Smooth muscle cell (in vitro differentiated cells): ENCODE measurements around the gene WIZ. TPM values are rescaled to one million over a fixed set of nuclear protein-coding genes. Genes with fewer than 3 reads are reported as not detected.

Experiments used
- DNase-seq: peaks from one replicate; lab custom pipeline; 2025; ENCODE audit not compliant: unreplicated experiment; lab: John Stamatoyannopoulos, UW
- H2AFZ ChIP-seq: fragments of 200-600 bp; sonication (generic); 2 replicates; pipeline ENCODE4 v1.6.0; 2016; ENCODE audit warnings: antibody characterized with exemption, low read depth, mild to moderate bottlenecking
- H3F3A ChIP-seq: fragments of 200-600 bp; sonication (generic); 2 replicates; pipeline ENCODE4 v1.6.0; 2017; ENCODE audit warnings: antibody characterized with exemption, low read depth
- H3K27ac ChIP-seq: fragments of 200-600 bp; sonication (generic); 2 replicates; pipeline ENCODE4 v1.5.1; 2016; ENCODE audit warnings: low read depth, mild to moderate bottlenecking
- H3K27me3 ChIP-seq: fragments of 200-600 bp; sonication (generic); 2 replicates; pipeline ENCODE4 v1.6.1; 2016; ENCODE audit warnings: low read depth, mild to moderate bottlenecking
- H3K36me3 ChIP-seq: fragments of 200-600 bp; sonication (generic); 2 replicates; pipeline ENCODE4 v1.5.1; 2016; ENCODE audit warnings: low read depth
- H3K4me1 ChIP-seq: fragments of 200-600 bp; sonication (generic); 2 replicates; pipeline ENCODE4 v1.5.1; 2016; ENCODE audit warnings: low read depth
- H3K4me2 ChIP-seq: fragments of 200-600 bp; sonication (generic); 2 replicates; pipeline ENCODE4 v1.6.0; 2016; ENCODE audit warnings: mild to moderate bottlenecking
- H3K4me3 ChIP-seq: fragments of 200-600 bp; sonication (generic); 2 replicates; pipeline ENCODE4 v1.5.1; 2016; ENCODE audit warnings: mild to moderate bottlenecking
- H3K79me2 ChIP-seq: fragments of 200-600 bp; sonication (generic); 2 replicates; pipeline ENCODE4 v1.6.0; 2016; ENCODE audit warnings: low read depth, mild to moderate bottlenecking
- H3K9ac ChIP-seq: fragments of 200-600 bp; sonication (generic); 2 replicates; pipeline ENCODE4 v1.6.0; 2016; ENCODE audit warnings: low read depth
- H3K9me3 ChIP-seq: fragments of 200-600 bp; sonication (generic); replicated peaks from 2 replicates; pipeline ENCODE4 v1.5.1; 2016; ENCODE audit warnings: low read depth
- H4K20me1 ChIP-seq: fragments of 200-600 bp; sonication (generic); 2 replicates; pipeline ENCODE4 v1.6.0; 2016; ENCODE audit warnings: low read depth
- CTCF ChIP-seq: fragments of 200-600 bp; sonication (generic); IDR thresholded peaks from 2 replicates; pipeline ENCODE4 v1.5.1; 2017; ENCODE audit warnings: borderline replicate concordance, mild to moderate bottlenecking, antibody characterized with exemption; ENCODE audit not compliant: insufficient read depth, poor library complexity, severe bottlenecking
- WGBS: methylation state at CpG from one replicate; pipeline ENCODE4 v1.1.7; 2016; ENCODE audit warnings: low lambda C conversion rate; 5-methylcytosine and 5-hydroxymethylcytosine counted together
- polyA plus RNA-seq: library from polyadenylated mRNA; unstranded; fragments of >200 nt; fragmentation: Nextera tagmentation; extraction: Ambion mirVana; gene quantifications from 2 replicates; pipeline ENCODE4 v1.2.1, GENCODE V29; 2016
- total RNA-seq: library from RNA; depleted of rRNA; stranded (reverse); fragments of >200 nt; gene quantifications from 2 replicates; pipeline ENCODE4 v1.2.3, GENCODE V29; 2014

WIZ gene
- total and polyA plus RNA-seq, 2 experiments from 2014 or later: 23.1 to 40.5 TPM

- H3K79me2 ChIP-seq: peaks cover 37% of the 10 kb centered on the region
- no peaks in the 10 kb centered on the region for H3K36me3 ChIP-seq
- TF ChIP-seq CTCF: no peak
- H3K27me3 ChIP-seq: no peaks in the 10 kb centered on the region
- H3K4me2 ChIP-seq: peak overlapping the region; percentile 98
- H3K4me1 ChIP-seq: peaks cover 14% of the 10 kb centered on the region
- no peak for DNase-seq
- H3K27ac ChIP-seq: peak overlapping the region; percentile 65
- H3K9ac ChIP-seq: peak overlapping the region; percentile 95
- peak overlapping the region; percentile 93 for H3K4me3 ChIP-seq
- no peak overlapping the region for H2AFZ ChIP-seq
- H4K20me1 ChIP-seq: peaks cover 45% of the 10 kb centered on the region
- 42% methylated on average over 7 of the region's 7 CpGs for WGBS
- H3F3A ChIP-seq: peaks cover 4% of the 10 kb centered on the region
- no peaks in the 10 kb centered on the region for H3K9me3 ChIP-seq
Measured at GRCh38 chr19:15431396-15432017, 18.2 kb downstream of the WIZ start.

GRCh38 chr19:15430526-15431120, 19.1 kb downstream of the WIZ start:
- Histone ChIP-seq H3K4me1 (peaks cover 14% of the 10 kb centered on the region), H3K9me3 (no peaks in the 10 kb centered on the region), H4K20me1 (peaks cover 45% of the 10 kb centered on the region), H3F3A (peaks cover 4% of the 10 kb centered on the region), H3K27me3 (no peaks in the 10 kb centered on the region), H3K9ac (peak overlapping the region; percentile 95), H3K4me2 (peak overlapping the region; percentile 98), H2AFZ (no peak overlapping the region), H3K27ac (no peak overlapping the region), H3K4me3 (no peak overlapping the region), H3K36me3 (no peaks in the 10 kb centered on the region), H3K79me2 (peaks cover 37% of the 10 kb centered on the region)
- no peak for DNase-seq
- no peak for TF ChIP-seq CTCF
- 95% methylated on average over 10 of the region's 10 CpGs for WGBS

GRCh38 chr19:15429825-15430467, 19.8 kb downstream of the WIZ start:
- TF ChIP-seq CTCF: no peak
- Histone ChIP-seq H4K20me1 (peaks cover 45% of the 10 kb centered on the region), H2AFZ (no peak overlapping the region), H3K4me2 (no peak overlapping the region), H3K9me3 (no peaks in the 10 kb centered on the region), H3F3A (peaks cover 4% of the 10 kb centered on the region), H3K4me3 (no peak overlapping the region), H3K36me3 (no peaks in the 10 kb centered on the region), H3K79me2 (peaks cover 37% of the 10 kb centered on the region), H3K27me3 (no peaks in the 10 kb centered on the region), H3K4me1 (peaks cover 14% of the 10 kb centered on the region), H3K9ac (no peak overlapping the region), H3K27ac (no peak overlapping the region)
- DNase-seq: no peak
- 98% methylated on average over 24 of the region's 24 CpGs for WGBS
